HG02852 (cell line): Measurements from ENCODE around the gene EIF1AD.
"Not testable (repeated sequence)": the region's sequence is repeated elsewhere in the genome, so short reads cannot be mapped to it uniquely, and the experiment has no call there.

Source experiments
- ATAC-seq: cut with Tn5 transposase; IDR thresholded peaks from one replicate; pipeline ENCODE4 v1.9.1; 2021; ENCODE audit warnings: mild to moderate bottlenecking, moderate library complexity; ENCODE audit not compliant: unreplicated experiment

EIF1AD gene

GRCh38 chr11:65973439-65974110, 28.4 kb downstream of the EIF1AD start:
- no peak for ATAC-seq

GRCh38 chr11:65972116-65972515, 29.8 kb downstream of the EIF1AD start:
- ATAC-seq = no peak

DNA sequence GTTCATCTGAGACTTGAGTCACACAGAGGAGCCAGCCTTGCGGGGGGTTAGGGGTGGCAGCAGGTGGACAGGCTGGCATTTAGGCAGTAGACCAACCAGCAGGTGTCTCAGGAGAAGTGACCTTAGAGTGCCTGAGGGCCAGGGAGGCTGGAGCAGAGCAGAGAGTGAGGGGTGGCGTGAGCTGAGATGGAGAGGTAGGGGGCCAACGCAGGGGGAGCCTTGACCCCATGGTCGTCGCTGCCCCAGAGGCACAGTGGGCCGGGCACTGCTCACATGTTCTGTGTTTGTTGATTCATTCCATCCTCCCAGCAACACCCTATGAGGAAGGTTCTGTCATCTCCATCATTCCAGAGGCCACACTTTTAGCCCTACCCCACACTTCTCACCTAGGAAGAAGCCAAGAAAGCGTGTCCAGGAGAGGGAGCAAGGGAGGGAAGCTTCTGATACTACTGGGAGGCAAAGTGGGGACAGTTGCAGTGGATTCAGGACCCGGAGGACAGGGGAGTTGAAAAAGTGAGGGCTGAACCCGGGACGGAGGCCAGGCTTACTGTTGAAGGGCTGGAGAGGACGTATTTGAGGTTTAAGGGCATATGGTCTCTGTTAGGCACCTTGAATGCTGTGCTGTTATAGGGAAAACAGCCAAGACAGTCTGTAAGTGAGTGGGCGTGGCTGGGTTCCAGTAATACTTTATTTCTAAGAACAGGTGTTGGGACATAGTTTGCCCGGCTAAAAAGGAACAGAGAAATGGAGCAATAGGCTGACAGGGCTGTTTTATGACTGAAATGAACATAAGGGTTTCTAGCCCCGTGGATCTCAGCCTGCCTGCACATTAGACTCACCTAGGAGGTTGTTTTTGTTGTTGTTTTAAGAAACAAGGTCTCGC, 33.1 kb downstream of the EIF1AD start:
- no peak for ATAC-seq

- ATAC-seq = no peak
Measured at GRCh38 chr11:65967329-65967934, 34.5 kb downstream of the EIF1AD start.

- ATAC-seq = no peak
Measured at GRCh38 chr11:65965986-65966762, 35.8 kb downstream of the EIF1AD start.

GRCh38 chr11:65964906-65965305, 37.1 kb downstream of the EIF1AD start:
- ATAC-seq = no peak

DNA sequence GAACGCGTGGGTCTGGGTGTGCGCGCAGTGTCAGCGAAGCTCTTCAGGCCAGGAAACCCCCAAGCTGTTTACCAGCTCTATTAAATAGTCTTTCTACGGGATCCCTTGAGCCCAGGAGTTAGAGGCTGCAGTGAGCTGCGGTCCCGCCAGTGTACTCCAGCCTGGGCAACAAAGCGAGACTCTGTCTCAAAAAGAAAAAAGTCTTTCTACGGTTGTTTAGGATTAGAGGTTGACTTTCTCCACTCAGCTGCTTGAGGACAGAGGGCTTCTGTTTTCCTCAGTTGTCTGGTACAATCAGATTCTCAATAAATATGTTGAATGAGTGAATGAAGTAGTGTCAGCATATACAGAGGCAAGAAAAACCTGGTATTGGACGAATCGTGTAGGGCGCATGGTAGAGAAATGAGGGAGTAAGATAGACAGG, 39.8 kb downstream of the EIF1AD start:
- ATAC-seq = no peak

- ATAC-seq = peak; percentile 85
Measured at GRCh38 chr11:65961267-65962140, 40.5 kb downstream of the EIF1AD start, which contains the start of gene SART1. Gene SART1, plus strand, starts transcription at chr11:65961734. Its CDS starts 47 bp downstream, at chr11:65961781.

- ATAC-seq = no peak
Measured at GRCh38 chr11:65960824-65961266, 41.1 kb downstream of the EIF1AD start.

DNA sequence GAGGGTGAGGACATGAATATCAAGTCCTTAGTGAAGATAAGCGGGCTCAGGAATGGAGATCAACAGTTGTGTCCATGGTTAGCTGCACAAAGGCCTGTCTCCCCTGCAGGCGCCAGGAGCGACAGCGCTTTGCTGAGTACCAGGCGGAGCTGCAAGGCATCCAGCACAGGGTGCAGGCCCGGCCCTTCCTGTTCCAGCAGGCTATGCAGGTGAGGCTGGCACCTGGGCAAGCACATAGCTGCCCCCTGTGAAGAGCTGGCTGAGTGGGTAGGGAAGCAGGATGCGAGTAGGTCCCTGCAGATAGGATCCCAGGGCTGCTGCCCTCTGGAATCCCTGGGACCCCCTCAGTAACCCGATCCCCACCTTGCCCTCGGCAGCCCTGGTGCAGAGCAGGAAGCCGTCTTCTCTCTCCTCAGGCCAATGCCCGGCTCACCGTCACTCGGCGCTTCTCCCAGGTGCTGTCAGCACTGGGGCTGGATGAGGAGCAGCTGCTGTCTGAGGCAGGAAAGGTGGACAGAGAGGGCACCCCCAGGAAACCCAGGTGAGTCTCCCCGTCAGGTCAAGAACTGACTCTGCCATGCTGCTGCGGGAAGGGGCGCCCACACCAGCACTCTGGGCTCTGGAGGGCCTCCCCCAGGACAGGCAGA, 43.1 kb downstream of the EIF1AD start:
- no peak for ATAC-seq

DNA sequence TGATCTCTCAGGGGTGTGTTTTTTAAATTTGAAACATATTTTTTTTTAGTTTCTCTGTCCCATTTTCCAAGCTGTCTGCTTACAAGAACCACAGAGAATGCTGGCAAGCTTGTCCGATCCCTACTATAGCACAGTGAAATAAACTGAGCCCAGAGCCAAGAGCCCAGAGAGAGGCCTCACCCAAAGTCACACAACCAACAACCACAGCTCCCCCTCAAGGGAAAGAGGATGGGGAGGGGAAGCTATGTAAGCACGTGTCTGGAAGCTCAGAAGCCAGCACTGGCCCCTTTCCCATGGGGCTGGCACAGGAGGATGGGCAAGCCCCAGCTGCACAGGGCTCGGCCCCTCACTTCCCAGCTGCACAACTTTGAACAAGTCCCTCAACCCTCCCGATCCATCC, 43.7 kb downstream of the EIF1AD start:
- no peak for ATAC-seq

- ATAC-seq = no peak
Measured at GRCh38 chr11:65954771-65955170, 47.2 kb downstream of the EIF1AD start.

GRCh38 chr11:65953471-65953870, 48.5 kb downstream of the EIF1AD start:
- no peak for ATAC-seq

DNA sequence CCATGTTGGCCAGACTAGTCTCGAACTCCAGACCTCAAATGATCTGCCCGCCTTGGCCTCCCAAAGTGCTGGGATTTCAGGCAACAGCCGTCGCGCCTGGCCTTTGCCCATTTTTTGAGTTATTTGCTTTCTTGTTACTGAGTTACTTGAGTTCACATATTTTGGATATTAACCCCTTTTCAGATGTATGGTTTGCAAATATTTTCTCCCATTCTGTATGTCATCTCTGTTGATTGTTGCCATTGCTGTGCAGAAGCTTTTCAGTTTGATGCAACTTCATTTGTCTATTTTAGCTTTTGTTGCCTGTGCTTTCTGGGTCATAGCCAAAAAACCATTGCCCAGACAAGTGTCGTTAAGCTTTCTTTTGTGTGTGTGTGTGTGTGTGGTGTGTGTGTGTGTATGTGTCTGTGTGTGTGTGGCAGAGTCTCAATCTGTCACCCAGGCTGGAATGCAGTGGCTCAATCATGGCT, 49.9 kb downstream of the EIF1AD start:
- ATAC-seq = no peak

DNA sequence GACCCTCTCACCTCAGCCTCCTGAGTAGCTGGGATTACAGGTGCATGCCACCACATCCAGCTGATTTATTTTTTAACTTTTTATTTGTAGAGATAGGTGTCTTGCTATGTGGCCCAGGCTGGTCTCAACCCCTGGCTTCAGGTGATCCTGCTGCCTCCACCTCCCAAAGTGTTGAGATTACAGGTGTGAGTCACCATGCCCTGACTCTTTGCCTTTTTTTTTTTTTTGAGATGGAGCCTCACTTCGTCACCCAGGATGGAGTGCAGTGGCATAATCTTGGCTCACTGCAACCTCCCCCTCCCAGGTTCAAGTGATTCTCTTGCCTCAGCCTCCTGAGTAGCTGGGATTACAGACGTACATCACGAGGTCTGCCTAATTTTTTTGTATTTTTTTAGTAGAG, 50.3 kb downstream of the EIF1AD start:
- not testable (repeated sequence) for ATAC-seq

- ATAC-seq = not testable (repeated sequence)
Measured at GRCh38 chr11:65950711-65951110, 51.2 kb downstream of the EIF1AD start.

GRCh38 chr11:65947603-65948125, 54.3 kb downstream of the EIF1AD start:
- ATAC-seq = no peak

DNA sequence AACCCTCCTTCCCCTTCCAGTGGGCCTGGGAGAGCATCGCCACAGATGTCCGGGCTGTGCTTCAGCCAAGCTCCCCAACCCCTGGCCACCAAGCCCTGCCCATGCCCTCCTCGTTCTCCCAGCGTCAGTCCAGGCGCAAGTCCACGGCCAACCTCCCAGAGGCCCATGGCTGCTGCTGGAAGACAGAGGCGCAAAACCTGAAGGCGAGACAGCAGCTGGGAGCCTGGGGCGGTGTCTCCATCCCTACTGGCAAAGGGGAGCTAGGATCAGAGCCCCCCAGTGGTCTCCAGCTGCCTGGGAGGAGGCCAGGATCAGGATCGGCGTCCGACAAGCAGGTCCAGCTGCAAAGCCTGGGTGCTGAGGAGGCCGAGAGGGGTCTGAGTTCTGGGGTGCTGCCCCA, 54.8 kb downstream of the EIF1AD start:
- no peak for ATAC-seq

DNA sequence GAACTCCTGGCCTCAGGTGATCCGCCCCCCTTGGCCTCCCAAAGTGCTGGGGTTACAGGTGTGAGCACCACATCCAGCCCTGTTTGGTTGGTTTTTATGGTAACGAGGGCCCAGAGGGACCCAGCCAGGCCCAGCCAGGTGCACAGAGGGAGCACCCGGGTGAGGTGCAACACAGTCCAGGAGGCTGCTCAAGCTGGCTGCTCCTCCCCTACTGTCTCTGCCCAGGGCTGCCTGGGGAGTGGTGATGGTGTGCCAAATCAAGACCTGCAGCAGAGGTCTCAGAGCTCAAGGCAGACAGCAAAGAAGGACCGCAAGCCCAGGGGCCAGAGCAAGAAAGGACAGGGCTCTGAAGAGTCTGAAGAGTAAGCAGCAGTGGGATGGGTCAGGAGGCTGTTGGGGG, 55.3 kb downstream of the EIF1AD start:
- ATAC-seq = no peak
